ENCODE results near the gene ASAP3. TPM values are rescaled to one million over a fixed set of nuclear protein-coding genes. Genes with fewer than 3 reads are reported as not detected.

The ASAP3 gene
- total RNA-seq, 1 experiment from 2014 or later: 2.9 TPM

- Mint-ChIP-seq H3K4me1 (ENCODE audit: low read depth, unreplicated experiment) (no peaks in the 10 kb centered on the region), H3K9me3 (ENCODE audit: low read depth, unreplicated experiment) (no peaks in the 10 kb centered on the region), H3K4me3 (ENCODE audit: low read depth, unreplicated experiment) (no peak overlapping the region), H3K27ac (ENCODE audit: unreplicated experiment) (no peak overlapping the region), H3K27me3 (ENCODE audit: unreplicated experiment) (no peaks in the 10 kb centered on the region), H3K36me3 (ENCODE audit: insufficient read depth, unreplicated experiment) (no peaks in the 10 kb centered on the region)
- CTCF ChIA-PET: interaction anchor here (0.9 kb wide), 1 partner anchor 12 kb away, joined by 4 read pairs; no protein-coding TSS in a partner anchor
- BruUV-seq (replicated peaks): no TSS peak
- DNase-seq: no peak
- no peak for TF ChIP-seq CTCF (IDR thresholded peaks at IDR 0.05; ENCODE audit: unreplicated experiment)
- intact Hi-C loops (cut with micrococcal nuclease; ENCODE audit: unreplicated experiment): no loop called here
These were observed 10.8 kb downstream of the ASAP3 start for GRCh38 chr1:23473037-23473800.

- DNase-seq: no peak
- intact Hi-C loops (cut with micrococcal nuclease; ENCODE audit: unreplicated experiment): no loop called here
- no TSS peak for BruUV-seq (replicated peaks)
- no peak for TF ChIP-seq CTCF (IDR thresholded peaks at IDR 0.05; ENCODE audit: unreplicated experiment)
- Mint-ChIP-seq H3K4me1 (ENCODE audit: low read depth, unreplicated experiment) (no peaks in the 10 kb centered on the region), H3K4me3 (ENCODE audit: low read depth, unreplicated experiment) (no peak overlapping the region), H3K9me3 (ENCODE audit: low read depth, unreplicated experiment) (no peaks in the 10 kb centered on the region), H3K36me3 (ENCODE audit: insufficient read depth, unreplicated experiment) (no peaks in the 10 kb centered on the region), H3K27me3 (ENCODE audit: unreplicated experiment) (no peaks in the 10 kb centered on the region), H3K27ac (ENCODE audit: unreplicated experiment) (no peak overlapping the region)
- CTCF ChIA-PET: interaction anchor here (0.9 kb wide), 1 partner anchor 12 kb away, joined by 4 read pairs; no protein-coding TSS in a partner anchor
These were observed 11.5 kb downstream of the ASAP3 start for GRCh38 chr1:23472351-23473036.

GRCh38 chr1:23471473-23472075 lies 12.4 kb downstream of the ASAP3 start:
- intact Hi-C loops (cut with micrococcal nuclease; ENCODE audit: unreplicated experiment): no loop called here
- H3K9me3 Mint-ChIP-seq (ENCODE audit: low read depth, unreplicated experiment): no peaks in the 10 kb centered on the region
- CTCF ChIA-PET: no interaction called here
- H3K27ac Mint-ChIP-seq (ENCODE audit: unreplicated experiment): no peak overlapping the region
- no peaks in the 10 kb centered on the region for H3K4me1 Mint-ChIP-seq (ENCODE audit: low read depth, unreplicated experiment)
- no peak for TF ChIP-seq CTCF (IDR thresholded peaks at IDR 0.05; ENCODE audit: unreplicated experiment)
- no peaks in the 10 kb centered on the region for H3K36me3 Mint-ChIP-seq (ENCODE audit: insufficient read depth, unreplicated experiment)
- H3K4me3 Mint-ChIP-seq (ENCODE audit: low read depth, unreplicated experiment): no peak overlapping the region
- DNase-seq: no peak
- H3K27me3 Mint-ChIP-seq (ENCODE audit: unreplicated experiment): no peaks in the 10 kb centered on the region
- BruUV-seq (replicated peaks): no TSS peak

- Mint-ChIP-seq H3K27me3 (ENCODE audit: unreplicated experiment) (no peaks in the 10 kb centered on the region), H3K4me3 (ENCODE audit: low read depth, unreplicated experiment) (no peak overlapping the region), H3K4me1 (ENCODE audit: low read depth, unreplicated experiment) (no peaks in the 10 kb centered on the region), H3K36me3 (ENCODE audit: insufficient read depth, unreplicated experiment) (no peaks in the 10 kb centered on the region), H3K9me3 (ENCODE audit: low read depth, unreplicated experiment) (no peaks in the 10 kb centered on the region), H3K27ac (ENCODE audit: unreplicated experiment) (no peak overlapping the region)
- DNase-seq: no peak
- BruUV-seq (replicated peaks): no TSS peak
- intact Hi-C loops (cut with micrococcal nuclease; ENCODE audit: unreplicated experiment): no loop called here
- no peak for TF ChIP-seq CTCF (IDR thresholded peaks at IDR 0.05; ENCODE audit: unreplicated experiment)
- CTCF ChIA-PET: interaction anchor here (1.0 kb wide), 1 partner anchor 19 kb away, joined by 3 read pairs; no protein-coding TSS in a partner anchor
These were observed 13.5 kb downstream of the ASAP3 start for GRCh38 chr1:23470282-23471070.
